GM13976 (cell line): ENCODE results near the gene PACRG.

Source experiments
- DNase-seq: peaks from one replicate; pipeline ENCODE4 v3.0.0; 2012; ENCODE audit warnings: low spot score
- CTCF ChIP-seq: IDR thresholded peaks from 2 replicates; pipeline ENCODE4 v1.5.1; 2012; ENCODE audit warnings: borderline replicate concordance, mild to moderate bottlenecking; ENCODE audit not compliant: insufficient read depth; ENCODE audit errors: extremely low read depth, missing control alignments, control extremely low read depth
- in situ Hi-C: fragments of 300-500 bp; cut with MboI; formaldehyde crosslinking; loops from one replicate; pipeline ENCODE4 v1.12.0; 2022; ENCODE audit warnings: low sequenced_read_pairs, mixed read lengths, inconsistent platforms; ENCODE audit not compliant: unreplicated experiment

The PACRG gene

GRCh38 chr6:162849269-162849668 is 121.5 kb downstream of the PACRG start:
- DNase-seq, result no peak
- TF ChIP-seq CTCF, result no peak
- in situ Hi-C loops, result no loop called here

DNA sequence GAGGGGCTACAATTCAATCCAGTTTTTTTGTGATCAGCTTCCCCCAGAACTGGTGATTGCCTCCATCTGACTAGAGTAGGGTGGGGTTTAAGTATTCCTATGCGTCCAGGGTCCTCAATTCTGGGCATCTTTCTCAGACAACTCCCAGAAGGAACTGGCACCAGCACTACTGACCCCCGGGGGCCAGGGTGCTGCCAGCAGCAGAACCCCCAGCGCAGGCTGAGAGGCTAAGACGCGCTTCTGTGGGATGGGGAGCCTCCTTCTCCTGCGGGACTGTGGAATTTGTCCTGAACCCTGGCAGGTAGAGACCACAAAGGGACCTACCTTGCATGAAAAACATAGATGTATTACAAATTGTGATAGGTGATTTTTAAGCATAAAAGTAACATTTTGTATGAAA is 124.4 kb downstream of the PACRG start:
- no peak for DNase-seq
- in situ Hi-C loops, result no loop called here
- TF ChIP-seq CTCF, result no peak

GRCh38 chr6:162852840-162853577 is 125.2 kb downstream of the PACRG start:
- in situ Hi-C loops, result no loop called here
- DNase-seq, result no peak
- no peak for TF ChIP-seq CTCF

DNA sequence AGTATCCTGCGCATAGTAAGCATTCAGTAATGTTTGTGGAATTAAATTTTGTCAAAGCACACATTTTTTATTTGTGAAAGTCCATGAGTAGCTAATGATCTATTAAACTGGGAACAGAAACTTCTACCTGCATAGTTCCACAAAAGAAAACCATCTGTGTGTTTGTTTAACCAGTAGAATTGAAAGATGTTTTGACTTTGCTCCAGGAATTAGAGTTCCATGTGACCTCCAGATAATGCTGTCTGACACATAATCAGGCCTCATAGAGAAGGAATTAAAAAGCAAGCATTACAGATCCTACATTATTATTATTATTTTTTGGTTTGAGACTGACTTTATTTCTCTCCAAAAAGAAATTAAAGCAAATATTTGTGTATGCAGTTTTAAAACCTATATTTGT is 126.5 kb downstream of the PACRG start:
- in situ Hi-C loops, result no loop called here
- no peak for DNase-seq
- TF ChIP-seq CTCF, result no peak

GRCh38 chr6:162854734-162855191 is 127.0 kb downstream of the PACRG start:
- in situ Hi-C loops, result no loop called here
- TF ChIP-seq CTCF, result no peak
- no peak for DNase-seq

DNA sequence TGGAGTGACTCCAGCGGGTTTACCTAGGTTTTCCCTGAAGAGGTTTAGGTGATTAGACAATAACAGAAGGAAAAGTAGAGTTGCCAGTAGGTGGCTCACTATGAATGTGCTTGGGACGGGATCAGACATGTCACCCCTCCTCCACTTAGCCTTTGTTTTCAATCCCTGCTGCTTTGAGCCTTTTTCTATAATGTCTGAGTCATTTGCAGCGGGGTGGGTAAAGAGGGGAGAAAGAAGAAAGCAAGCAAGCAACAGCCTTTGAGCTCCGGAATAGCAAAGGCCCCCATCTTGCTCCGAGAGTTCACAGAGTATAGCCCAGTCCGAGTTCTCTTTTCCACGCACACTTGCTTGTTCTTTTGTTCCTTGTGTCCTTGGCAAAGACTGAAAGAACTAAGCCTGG is 129.1 kb downstream of the PACRG start:
- no peak for TF ChIP-seq CTCF
- in situ Hi-C loops, result no loop called here

GRCh38 chr6:162857326-162857725 is 129.6 kb downstream of the PACRG start:
- in situ Hi-C loops, result no loop called here
- DNase-seq, result no peak

More for the DNA sequence above, 129.1 kb downstream of the PACRG start:
- DNase-seq, result no peak

More at GRCh38 chr6:162857326-162857725, 129.6 kb downstream of the PACRG start:
- no peak for TF ChIP-seq CTCF
